Erythroblast (primary cell): ENCODE measurements around the gene HEATR3.

Experiments
- GATA1 ChIP-seq: IDR thresholded peaks from 2 replicates; pipeline ENCODE4 v1.6.1; 2011; ENCODE audit warnings: low read depth, mild to moderate bottlenecking, control low read depth, low read length, moderate library complexity
- POLR2A ChIP-seq: IDR thresholded peaks from 2 replicates; pipeline ENCODE4 v1.6.1; 2011; ENCODE audit warnings: mild to moderate bottlenecking, low read length

DNA sequence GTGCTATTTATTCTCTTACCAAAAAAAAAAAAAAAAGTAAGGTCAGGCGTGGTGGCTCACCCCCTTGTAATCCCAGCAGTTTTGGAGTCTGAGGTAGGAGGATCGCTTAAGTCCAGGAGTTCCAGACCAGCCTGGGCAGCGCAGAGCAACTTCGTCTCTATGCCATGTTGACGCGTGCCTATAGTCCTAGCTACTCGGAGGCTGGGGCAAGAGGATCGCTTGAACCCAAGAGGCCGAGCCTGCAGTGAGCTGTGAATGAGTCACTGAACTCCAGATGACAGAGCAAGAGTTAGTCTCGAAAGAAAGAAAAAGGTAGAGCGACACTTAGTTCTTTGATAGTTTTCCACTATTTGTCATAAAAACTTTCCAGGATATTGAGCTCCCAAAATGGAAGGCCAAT is 86.0 kb downstream of the HEATR3 start:
- TF ChIP-seq POLR2A (no peak), GATA1 (no peak)
